GM12891 (cell line): ENCODE measurements around the gene RIN3.

ENCODE experiments used
- PAX5 ChIP-seq: IDR thresholded peaks from 2 replicates; pipeline ENCODE4 v1.6.1; 2011; ENCODE audit warnings: low read length, moderate library complexity, mild to moderate bottlenecking; ENCODE audit not compliant: insufficient read depth, severe bottlenecking
- POLR2A ChIP-seq: IDR thresholded peaks from 2 replicates; pipeline ENCODE4 v1.6.1; 2011; ENCODE audit warnings: low read depth, low read length, control low read depth
- POLR2AphosphoS5 ChIP-seq: IDR thresholded peaks from 2 replicates; pipeline ENCODE4 v1.6.1; 2011; ENCODE audit warnings: low read depth, low read length, control low read depth
- TAF1 ChIP-seq: IDR thresholded peaks from 2 replicates; pipeline ENCODE4 v1.6.1; 2011; ENCODE audit warnings: low read depth, low read length, control low read depth

DNA sequence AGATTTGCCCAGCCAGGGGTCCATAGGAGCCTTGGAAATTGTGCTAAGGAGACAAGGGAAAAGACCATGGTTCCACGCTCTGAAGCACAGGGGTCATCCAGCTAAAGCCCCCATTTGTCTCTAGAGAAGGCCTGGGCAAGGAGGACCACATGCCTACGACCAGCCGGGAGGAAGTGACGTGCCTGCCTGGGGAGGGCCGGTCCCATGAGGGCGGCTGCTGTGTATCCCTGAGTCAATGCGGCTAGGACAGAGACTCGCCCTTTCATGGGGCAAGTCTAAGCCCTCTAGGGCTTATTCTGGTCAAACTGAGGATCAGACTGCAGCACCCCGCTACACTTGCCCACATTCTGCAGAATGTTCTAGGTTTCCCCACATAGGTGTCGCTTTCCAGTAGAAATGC is 20.6 kb upstream of the RIN3 start:
- TF ChIP-seq POLR2AphosphoS5, result no peak
- TF ChIP-seq POLR2A, result no peak
- no peak for TF ChIP-seq TAF1
- TF ChIP-seq PAX5, result no peak
